Neural progenitor cell (in vitro differentiated cells): ENCODE data around the gene WFDC2. TPM values are rescaled to one million over a fixed set of nuclear protein-coding genes. Genes with fewer than 3 reads are reported as not detected.
A peak's percentile ranks its signal among the peaks of the same experiment; 100 is the strongest.

ENCODE experiments used
- DNase-seq: peaks from one replicate; pipeline ENCODE4 v3.0.0-alpha.2; 2016; ENCODE audit warnings: low spot score
- H2AFZ ChIP-seq: fragments of 200-600 bp; sonication (generic); replicated peaks from 2 replicates; pipeline ENCODE4 v1.6.1; 2016; ENCODE audit warnings: antibody characterized with exemption
- H3F3A ChIP-seq: fragments of 200-600 bp; sonication (generic); 2 replicates; pipeline ENCODE4 v1.6.1; 2016; ENCODE audit warnings: antibody characterized with exemption, low read depth
- H3K27ac ChIP-seq: fragments of 200-600 bp; sonication (generic); 2 replicates; pipeline ENCODE4 v1.5.1; 2016; ENCODE audit warnings: mild to moderate bottlenecking
- H3K27me3 ChIP-seq: fragments of 200-600 bp; sonication (generic); 2 replicates; pipeline ENCODE4 v1.6.1; 2016; ENCODE audit warnings: mild to moderate bottlenecking, moderate library complexity
- H3K36me3 ChIP-seq: fragments of 200-600 bp; sonication (generic); 2 replicates; pipeline ENCODE4 v1.5.1; 2016
- H3K4me1 ChIP-seq: fragments of 200-600 bp; sonication (generic); 2 replicates; pipeline ENCODE4 v1.6.1; 2016; ENCODE audit warnings: mixed run types
- H3K4me2 ChIP-seq: fragments of 200-600 bp; sonication (generic); 2 replicates; pipeline ENCODE4 v1.6.1; 2016
- H3K4me3 ChIP-seq: fragments of 200-600 bp; sonication (generic); 2 replicates; pipeline ENCODE4 v1.5.1; 2016
- H3K79me2 ChIP-seq: fragments of 200-600 bp; sonication (generic); 2 replicates; pipeline ENCODE4 v1.6.1; 2016; ENCODE audit warnings: low read depth
- H3K9ac ChIP-seq: fragments of 200-600 bp; sonication (generic); 2 replicates; pipeline ENCODE4 v1.6.1; 2016
- H3K9me3 ChIP-seq: fragments of 200-600 bp; sonication (generic); 2 replicates; pipeline ENCODE4 v1.5.1; 2016; ENCODE audit warnings: low read depth
- H4K20me1 ChIP-seq: fragments of 200-600 bp; sonication (generic); 2 replicates; pipeline ENCODE4 v1.6.1; 2016; ENCODE audit warnings: low read depth
- H3K27ac Mint-ChIP-seq: 3 replicates; pipeline ENCODE4 v1.8.0; 2021; ENCODE audit warnings: mixed read lengths
- H3K27me3 Mint-ChIP-seq: 2 replicates; pipeline ENCODE4 v1.8.0; 2022; ENCODE audit warnings: low read depth, mild to moderate bottlenecking, inconsistent platforms, moderate library complexity, mixed read lengths; ENCODE audit not compliant: insufficient read depth
- H3K36me3 Mint-ChIP-seq: 3 replicates; pipeline ENCODE4 v1.8.0; 2021; ENCODE audit warnings: mixed read lengths
- H3K4me1 Mint-ChIP-seq: 3 replicates; pipeline ENCODE4 v1.8.0; 2021; ENCODE audit warnings: mixed read lengths
- H3K4me3 Mint-ChIP-seq: 3 replicates; pipeline ENCODE4 v1.8.0; 2021; ENCODE audit warnings: mild to moderate bottlenecking, moderate library complexity, mixed read lengths
- H3K9me3 Mint-ChIP-seq: 3 replicates; pipeline ENCODE4 v1.8.0; 2020; ENCODE audit warnings: mixed read lengths
- CTCF ChIP-seq: fragments of 200-600 bp; sonication (generic); IDR thresholded peaks from 2 replicates; pipeline ENCODE4 v1.5.1; 2017; ENCODE audit warnings: antibody characterized with exemption, mild to moderate bottlenecking
- EZH2 ChIP-seq: fragments of 200-600 bp; sonication (generic); IDR thresholded peaks from 2 replicates; pipeline ENCODE4 v1.6.1; 2017; ENCODE audit warnings: antibody characterized with exemption, mild to moderate bottlenecking, moderate library complexity
- EZH2phosphoT487 ChIP-seq: fragments of 200-600 bp; sonication (generic); IDR thresholded peaks from 2 replicates; pipeline ENCODE4 v1.6.1; 2017; ENCODE audit warnings: antibody characterized with exemption
- total RNA-seq: library from RNA; depleted of rRNA; stranded (reverse); fragments of >200 nt; gene quantifications from 2 replicates; pipeline ENCODE4 v1.2.3, GENCODE V29; 2015; ENCODE audit warnings: low replicate concordance

Gene WFDC2
- total RNA-seq, 1 donor from 2014 or later = 2.7 TPM

- H3K27ac Mint-ChIP-seq = no peak overlapping the region
- no peak for DNase-seq
- Histone ChIP-seq H3K4me1 (no peaks in the 10 kb centered on the region), H3K4me3 (no peak overlapping the region), H2AFZ (no peak overlapping the region), H3F3A (no peaks in the 10 kb centered on the region), H4K20me1 (no peaks in the 10 kb centered on the region), H3K4me2 (no peak overlapping the region), H3K79me2 (no peaks in the 10 kb centered on the region), H3K36me3 (no peaks in the 10 kb centered on the region), H3K9ac (no peak overlapping the region), H3K9me3 (no peaks in the 10 kb centered on the region), H3K27ac (no peak overlapping the region), H3K27me3 (no peaks in the 10 kb centered on the region)
- H3K9me3 Mint-ChIP-seq = no peaks in the 10 kb centered on the region
- no peaks in the 10 kb centered on the region for H3K4me1 Mint-ChIP-seq
- H3K27me3 Mint-ChIP-seq = peaks cover 7% of the 10 kb centered on the region
- H3K4me3 Mint-ChIP-seq = no peak overlapping the region
- TF ChIP-seq EZH2phosphoT487 (no peak), CTCF (no peak), EZH2 (no peak)
- no peaks in the 10 kb centered on the region for H3K36me3 Mint-ChIP-seq
Measured at GRCh38 chr20:45452238-45452637, 17.3 kb upstream of the WFDC2 start.

GRCh38 chr20:45452772-45453691 is 16.5 kb upstream of the WFDC2 start:
- Histone ChIP-seq H3K36me3 (no peaks in the 10 kb centered on the region), H3K4me1 (no peaks in the 10 kb centered on the region), H3K9ac (no peak overlapping the region), H3K4me3 (no peak overlapping the region), H3K9me3 (no peaks in the 10 kb centered on the region), H3K27ac (no peak overlapping the region), H3K79me2 (no peaks in the 10 kb centered on the region), H3F3A (no peaks in the 10 kb centered on the region), H4K20me1 (no peaks in the 10 kb centered on the region), H2AFZ (no peak overlapping the region), H3K4me2 (no peak overlapping the region), H3K27me3 (no peaks in the 10 kb centered on the region)
- peaks cover 7% of the 10 kb centered on the region for H3K27me3 Mint-ChIP-seq
- no peaks in the 10 kb centered on the region for H3K4me1 Mint-ChIP-seq
- H3K36me3 Mint-ChIP-seq = no peaks in the 10 kb centered on the region
- TF ChIP-seq EZH2 = no peak
- H3K27ac Mint-ChIP-seq = no peak overlapping the region
- no peak overlapping the region for H3K4me3 Mint-ChIP-seq
- DNase-seq = no peak
- no peaks in the 10 kb centered on the region for H3K9me3 Mint-ChIP-seq

- Mint-ChIP-seq H3K36me3 (no peaks in the 10 kb centered on the region), H3K4me3 (no peak overlapping the region), H3K4me1 (no peaks in the 10 kb centered on the region), H3K27ac (no peak overlapping the region), H3K27me3 (peaks cover 6% of the 10 kb centered on the region), H3K9me3 (no peaks in the 10 kb centered on the region)
- Histone ChIP-seq H3K27ac (no peak overlapping the region), H3F3A (no peaks in the 10 kb centered on the region), H3K9me3 (no peaks in the 10 kb centered on the region), H3K27me3 (no peaks in the 10 kb centered on the region), H3K79me2 (no peaks in the 10 kb centered on the region), H3K4me3 (no peak overlapping the region), H3K36me3 (no peaks in the 10 kb centered on the region), H2AFZ (no peak overlapping the region), H3K9ac (no peak overlapping the region), H3K4me1 (no peaks in the 10 kb centered on the region), H4K20me1 (no peaks in the 10 kb centered on the region), H3K4me2 (no peak overlapping the region)
- peak; percentile 64 for DNase-seq
- peak; percentile 65 for TF ChIP-seq CTCF
- TF ChIP-seq EZH2 = no peak
Measured at GRCh38 chr20:45456632-45457031, 12.9 kb upstream of the WFDC2 start.

GRCh38 chr20:45459606-45460005 is 9.9 kb upstream of the WFDC2 start:
- H3K27ac Mint-ChIP-seq = no peak overlapping the region
- no peaks in the 10 kb centered on the region for H3K4me1 Mint-ChIP-seq
- no peak overlapping the region for H3K4me3 Mint-ChIP-seq
- Histone ChIP-seq H2AFZ (no peak overlapping the region), H3K9ac (no peak overlapping the region), H3K27me3 (peaks cover 9% of the 10 kb centered on the region), H3K36me3 (no peaks in the 10 kb centered on the region), H3K27ac (no peak overlapping the region), H4K20me1 (no peaks in the 10 kb centered on the region), H3K9me3 (no peaks in the 10 kb centered on the region), H3K4me1 (no peaks in the 10 kb centered on the region), H3K4me2 (no peak overlapping the region), H3K4me3 (no peak overlapping the region), H3K79me2 (no peaks in the 10 kb centered on the region), H3F3A (no peaks in the 10 kb centered on the region)
- no peak for DNase-seq
- H3K27me3 Mint-ChIP-seq = peaks cover 2% of the 10 kb centered on the region
- no peaks in the 10 kb centered on the region for H3K9me3 Mint-ChIP-seq
- H3K36me3 Mint-ChIP-seq = no peaks in the 10 kb centered on the region
- TF ChIP-seq EZH2phosphoT487 (no peak), EZH2 (no peak), CTCF (no peak)
